K562 (cell line): ENCODE results near the gene TMEM61. TPM values are rescaled to one million over a fixed set of nuclear protein-coding genes. Genes with fewer than 3 reads are reported as not detected.

Source experiments
- CAMTA2 ChIP-seq: fragments of 250-450 bp; sonication (Bioruptor Pico); conservative IDR thresholded peaks from 2 replicates; pipeline ENCODE4 v1.5.1; 2022
- CBFA2T3 ChIP-seq: fragments of 450-650 bp; IDR thresholded peaks from 2 replicates; pipeline ENCODE4 v1.6.1; 2017
- CREB5 ChIP-seq: fragments of 250-450 bp; sonication (Bioruptor Pico); IDR thresholded peaks from 2 replicates; pipeline ENCODE4 v1.5.0; 2020; ENCODE audit warnings: mild to moderate bottlenecking
- DLX4 ChIP-seq: fragments of 250-450 bp; sonication (Bioruptor Pico); IDR thresholded peaks from 2 replicates; pipeline ENCODE4 v1.6.1; 2021; ENCODE audit warnings: mild to moderate bottlenecking
- DMBX1 ChIP-seq: fragments of 250-450 bp; sonication (Bioruptor Pico); IDR thresholded peaks from 2 replicates; pipeline ENCODE4 v1.8.0; 2022; ENCODE audit warnings: inconsistent platforms, mild to moderate bottlenecking, moderate library complexity, borderline replicate concordance
- ELF4 ChIP-seq: fragments of 450-650 bp; formaldehyde crosslinking; IDR thresholded peaks from 2 replicates; pipeline ENCODE4 v1.4.0; 2022; ENCODE audit warnings: missing genetic modification characterization
- ESRRB ChIP-seq: fragments of 250-450 bp; sonication (Bioruptor Pico); IDR thresholded peaks from 2 replicates; pipeline ENCODE4 v1.5.0; 2020; ENCODE audit warnings: mild to moderate bottlenecking, moderate library complexity, borderline replicate concordance
- HMGN3 ChIP-seq: IDR thresholded peaks from 2 replicates; pipeline ENCODE4 v1.6.1; 2011; ENCODE audit warnings: borderline replicate concordance, low read depth, mild to moderate bottlenecking, mixed read lengths, low read length; ENCODE audit not compliant: insufficient read length; ENCODE audit errors: extremely low read depth
- MCM5 ChIP-seq: fragments of 450-650 bp; IDR thresholded peaks from 2 replicates; pipeline ENCODE4 v1.6.1; 2016; ENCODE audit warnings: low read depth
- MNT ChIP-seq, 2 experiments: fragments of 450-650 bp; conservative IDR thresholded peaks; 2 replicates each; pipeline ENCODE4 v1.6.1; 2017; ENCODE audit warnings: mild to moderate bottlenecking in 2 of 2, moderate library complexity in 2 of 2
- MYBL2 ChIP-seq, 2 experiments: fragments of 450-650 bp in 1 of 2; sonication (generic) in 1 of 2; formaldehyde crosslinking in 1 of 2; IDR thresholded peaks; 2 replicates each; pipeline versions ENCODE4 v1.6.1 to v1.8.1; 2017 to 2022; ENCODE audit warnings: borderline replicate concordance in 1 of 2, inconsistent platforms in 1 of 2, low read depth in 1 of 2, mild to moderate bottlenecking in 1 of 2, missing genetic modification reagents in 1 of 2, moderate library complexity in 1 of 2
- NR2C1 ChIP-seq, 2 experiments: fragments of 450-650 bp; IDR thresholded peaks; 2 replicates each; pipeline ENCODE4 v1.6.1; 2017; ENCODE audit warnings: mild to moderate bottlenecking in 2 of 2, antibody characterized with exemption in 1 of 2, inconsistent platforms in 1 of 2, missing compliant biosample characterization in 1 of 2, missing genetic modification characterization in 1 of 2
- NR4A1 ChIP-seq, 2 experiments: fragments of 250-450 bp in 1 of 2; fragments of 450-650 bp in 1 of 2; sonication (Bioruptor Pico) in 1 of 2; IDR thresholded peaks; 2 replicates each; pipeline versions ENCODE4 v1.4.0 to v1.6.1; 2016 to 2020; ENCODE audit warnings: mild to moderate bottlenecking in 2 of 2, missing compliant biosample characterization in 1 of 2, missing genetic modification characterization in 1 of 2, moderate library complexity in 1 of 2
- POLR2A ChIP-seq: fragments of 450-650 bp; conservative IDR thresholded peaks from 2 replicates; pipeline ENCODE4 v1.6.1; 2016
- PTBP1 ChIP-seq: fragments of 200-400 bp; formaldehyde crosslinking; IDR thresholded peaks from 2 replicates; pipeline ENCODE4 v1.6.1; 2017; ENCODE audit warnings: low read depth, low read length
- YY1 ChIP-seq, 3 experiments: IDR thresholded peaks; 2 replicates each; pipeline ENCODE4 v1.6.1; 2011; ENCODE audit warnings: low read length in 2 of 3, mild to moderate bottlenecking in 2 of 3, moderate library complexity in 2 of 3, borderline replicate concordance in 1 of 3, control low read depth in 1 of 3, low read depth in 1 of 3; ENCODE audit not compliant: insufficient read depth in 3 of 3, insufficient replicate concordance in 2 of 3, control insufficient read depth in 1 of 3, insufficient read length in 1 of 3; ENCODE audit errors: extremely low read depth in 1 of 3
- ZNF165 ChIP-seq: fragments of 250-450 bp; sonication (Bioruptor Pico); IDR thresholded peaks from 2 replicates; pipeline ENCODE4 v1.4.0; 2020; ENCODE audit warnings: borderline replicate concordance
- polyA plus RNA-seq, 8 experiments: library from polyadenylated mRNA; depleted of rRNA in 4 of 8; stranded (reverse) in 5 of 8; unstranded in 3 of 8; fragments of >200 nt; fragmentation: Nextera tagmentation in 2 of 8; fragmentation: Illumina TruSeq in 1 of 8; extraction: Ambion mirVana in 2 of 8; extraction: Trizol in 1 of 8; gene quantifications; 2 replicates each; pipeline versions ENCODE4 v1.2.1 to v1.2.3, GENCODE V29; 2011 to 2014; ENCODE audit warnings: inconsistent platforms in 1 of 8, missing spikeins in 1 of 8
- total RNA-seq, 7 experiments: library from RNA; depleted of rRNA in 6 of 7; stranded (reverse); fragments of >200 nt in 6 of 7; fragmentation: Illumina TruSeq in 2 of 7; extraction: Trizol in 2 of 7; gene quantifications; 2 replicates each; pipeline versions ENCODE4 v1.2.1 to v1.2.3, GENCODE V29; 2011 to 2021; ENCODE audit warnings: low replicate concordance in 1 of 7
- TF ChIP-seq, protein P1 (sequence below): fragments of 250-450 bp; sonication (Bioruptor Pico); IDR thresholded peaks from 2 replicates; pipeline ENCODE4 v1.8.0; 2022; ENCODE audit warnings: moderate library complexity, mild to moderate bottlenecking, inconsistent platforms
- TF ChIP-seq, protein P2 (sequence below): fragments of 450-650 bp; formaldehyde crosslinking; IDR thresholded peaks from 2 replicates; pipeline ENCODE4 v1.4.0; 2020; ENCODE audit warnings: mild to moderate bottlenecking, mixed read lengths
- TF ChIP-seq, protein P3 (sequence below): fragments of 250-450 bp; sonication (Bioruptor Pico); IDR thresholded peaks from 2 replicates; pipeline ENCODE4 v1.9.0; 2021; ENCODE audit warnings: mild to moderate bottlenecking

Gene TMEM61
- total and polyA plus RNA-seq, 9 of the 15 experiments (the other 6 are each of a cell fraction or from before 2014, with no cell fraction given) = not detected

DNA sequence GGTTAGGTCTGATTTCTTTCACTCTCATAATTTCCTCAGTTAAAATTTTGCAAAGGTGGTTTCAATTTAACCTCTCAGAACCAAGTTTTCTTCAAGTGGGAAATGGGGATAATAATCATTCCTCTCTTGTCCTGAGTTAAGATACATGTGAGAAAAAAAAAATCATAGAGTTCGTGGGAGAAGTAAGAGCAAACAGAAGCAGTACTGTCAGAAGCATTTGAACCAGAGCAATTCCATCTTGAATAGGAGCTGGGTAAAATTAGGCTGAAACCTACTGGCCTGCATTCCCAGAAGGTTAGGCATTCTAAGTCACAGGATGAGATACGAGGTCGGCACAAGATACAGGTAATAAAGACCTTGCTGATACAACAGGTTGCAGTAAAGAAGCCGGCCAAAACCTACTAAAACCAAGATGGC, 28.6 kb upstream of the TMEM61 start (continued):
- TF ChIP-seq MYBL2 (IDR thresholded peaks at IDR 0.05; ENCODE audit: low read depth) = no peak
- no peak for TF ChIP-seq MYBL2 (CRISPR knock-in tag; IDR thresholded peaks at IDR 0.05; ENCODE audit: borderline replicate concordance)
- peak; percentile 90 for TF ChIP-seq DMBX1 (CRISPR knock-in tag)
- TF ChIP-seq PTBP1 = no peak
- no peak for TF ChIP-seq CREB5
- TF ChIP-seq YY1 (IDR thresholded peaks at IDR 0.05; ENCODE audit: borderline replicate concordance in 1 of 3, control insufficient read depth in 1 of 3, extremely low read depth in 1 of 3, insufficient read depth in 3 of 3, insufficient read length in 1 of 3, insufficient replicate concordance in 2 of 3, low read depth in 1 of 3, low read length in 2 of 3) = no peak
- TF ChIP-seq DLX4 (CRISPR knock-in tag) = no peak
- no peak for TF ChIP-seq POLR2A
- TF ChIP-seq NR2C1 (IDR thresholded peaks at IDR 0.05) = no peak
- peak; percentile 62; the same call in 1 of the 2 replicates for TF ChIP-seq NR2C1 (tag; IDR thresholded peaks at IDR 0.05)
- no peak for TF ChIP-seq ZNF165 (CRISPR knock-in tag)
- TF ChIP-seq NR4A1 (CRISPR knock-in tag; IDR thresholded peaks at IDR 0.05) = no peak
- peak; percentile 84; the same call in 1 of the 2 replicates for TF ChIP-seq NR4A1 (tag; IDR thresholded peaks at IDR 0.05)
- no peak for TF ChIP-seq CBFA2T3
- TF ChIP-seq MNT (conservative IDR thresholded peaks at IDR 0.05) = no peak
- TF ChIP-seq ESRRB (CRISPR knock-in tag) = no peak
- peak; percentile 60; the same call in 1 of the 2 replicates for TF ChIP-seq ELF4
- TF ChIP-seq, protein P1, sequence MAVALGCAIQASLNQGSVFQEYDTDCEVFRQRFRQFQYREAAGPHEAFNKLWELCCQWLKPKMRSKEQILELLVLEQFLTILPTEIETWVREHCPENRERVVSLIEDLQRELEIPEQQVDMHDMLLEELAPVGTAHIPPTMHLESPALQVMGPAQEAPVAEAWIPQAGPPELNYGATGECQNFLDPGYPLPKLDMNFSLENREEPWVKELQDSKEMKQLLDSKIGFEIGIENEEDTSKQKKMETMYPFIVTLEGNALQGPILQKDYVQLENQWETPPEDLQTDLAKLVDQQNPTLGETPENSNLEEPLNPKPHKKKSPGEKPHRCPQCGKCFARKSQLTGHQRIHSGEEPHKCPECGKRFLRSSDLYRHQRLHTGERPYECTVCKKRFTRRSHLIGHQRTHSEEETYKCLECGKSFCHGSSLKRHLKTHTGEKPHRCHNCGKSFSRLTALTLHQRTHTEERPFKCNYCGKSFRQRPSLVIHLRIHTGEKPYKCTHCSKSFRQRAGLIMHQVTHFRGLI = peak; percentile 55; the same call in 1 of the 2 replicates
- TF ChIP-seq, protein P2, sequence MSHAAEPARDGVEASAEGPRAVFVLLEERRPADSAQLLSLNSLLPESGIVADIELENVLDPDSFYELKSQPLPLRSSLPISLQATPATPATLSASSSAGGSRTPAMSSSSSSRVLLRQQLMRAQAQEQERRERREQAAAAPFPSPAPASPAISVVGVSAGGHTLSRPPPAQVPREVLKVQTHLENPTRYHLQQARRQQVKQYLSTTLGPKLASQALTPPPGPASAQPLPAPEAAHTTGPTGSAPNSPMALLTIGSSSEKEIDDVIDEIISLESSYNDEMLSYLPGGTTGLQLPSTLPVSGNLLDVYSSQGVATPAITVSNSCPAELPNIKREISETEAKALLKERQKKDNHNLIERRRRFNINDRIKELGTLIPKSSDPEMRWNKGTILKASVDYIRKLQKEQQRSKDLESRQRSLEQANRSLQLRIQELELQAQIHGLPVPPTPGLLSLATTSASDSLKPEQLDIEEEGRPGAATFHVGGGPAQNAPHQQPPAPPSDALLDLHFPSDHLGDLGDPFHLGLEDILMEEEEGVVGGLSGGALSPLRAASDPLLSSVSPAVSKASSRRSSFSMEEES (CRISPR knock-in tag) = no peak
- TF ChIP-seq MCM5 = no peak
- no peak for TF ChIP-seq HMGN3
- TF ChIP-seq, protein P3, sequence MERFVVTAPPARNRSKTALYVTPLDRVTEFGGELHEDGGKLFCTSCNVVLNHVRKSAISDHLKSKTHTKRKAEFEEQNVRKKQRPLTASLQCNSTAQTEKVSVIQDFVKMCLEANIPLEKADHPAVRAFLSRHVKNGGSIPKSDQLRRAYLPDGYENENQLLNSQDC (CRISPR knock-in tag) = no peak
- TF ChIP-seq CAMTA2 (CRISPR knock-in tag) = no peak
